ENCODE results near the gene ABHD1.
"Not testable (repeated sequence)": the region's sequence is repeated elsewhere in the genome, so short reads cannot be mapped to it uniquely, and the experiment has no call there.

Gene ABHD1

DNA sequence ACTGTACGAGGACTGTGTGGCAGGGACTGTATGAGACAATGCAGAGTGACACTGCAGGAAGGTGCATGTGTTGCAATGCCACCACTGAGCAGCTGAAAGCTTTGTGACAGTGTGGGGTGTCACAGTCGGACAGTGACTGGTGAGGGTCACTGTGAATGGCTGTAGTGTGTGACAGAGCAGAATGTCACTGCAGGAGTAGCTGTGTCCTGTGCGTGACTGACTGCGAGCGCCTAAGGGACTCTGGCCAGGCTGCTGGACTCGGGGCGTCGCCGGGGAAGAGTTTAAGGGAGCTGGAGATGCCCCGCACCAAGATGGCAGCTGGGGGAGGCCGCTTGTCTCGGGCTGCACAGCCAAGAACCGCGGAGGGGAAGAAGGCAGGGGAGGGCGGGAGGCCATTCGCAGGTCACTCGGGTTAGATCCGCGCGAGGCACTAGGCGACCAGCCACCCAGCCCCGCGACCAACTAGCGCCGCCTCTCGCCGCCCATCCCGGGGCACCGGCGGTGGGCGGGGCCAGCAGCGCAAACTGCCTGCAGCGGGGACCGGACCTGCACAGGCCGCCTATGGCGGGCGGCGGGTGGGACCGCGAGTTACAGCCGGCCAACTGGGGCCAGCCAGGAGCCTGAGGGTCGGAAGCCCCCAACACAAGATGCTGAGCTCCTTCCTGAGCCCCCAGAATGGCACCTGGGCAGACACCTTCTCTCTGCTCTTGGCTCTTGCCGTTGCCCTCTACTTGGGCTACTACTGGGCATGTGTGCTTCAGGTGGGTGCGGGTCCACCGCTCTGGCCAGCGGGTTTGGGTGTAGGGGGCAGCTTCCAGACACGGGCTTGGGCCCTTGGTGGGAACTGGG is at the start of gene ABHD1:
Gene ABHD1 (plus strand): TSS at position 514 of the 849 bp plus-strand sequence. CDS start 134 bp downstream, at position 648.
- DNase-seq = peak; percentile 11 to 55

- peak; percentile 17 to 90 for DNase-seq
Measured at GRCh38 chr2:27074738-27075565, 48.7 kb upstream of the ABHD1 start.

DNA sequence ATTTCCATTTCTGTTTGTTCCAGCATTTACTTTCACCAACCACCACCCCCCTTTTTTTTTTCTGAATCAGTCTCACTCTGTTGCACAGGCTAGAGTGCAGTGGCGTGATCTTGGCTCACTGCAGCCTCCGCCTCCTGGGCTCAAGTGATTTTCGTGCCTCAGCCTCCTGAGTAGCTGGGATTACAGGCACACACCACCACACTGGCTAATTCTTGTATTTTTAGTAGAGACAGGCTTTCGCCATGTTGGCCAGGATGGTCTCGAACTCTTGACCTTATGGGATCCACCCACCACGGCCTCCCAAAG is 48.1 kb upstream of the ABHD1 start:
- DNase-seq = not testable (repeated sequence)

DNA sequence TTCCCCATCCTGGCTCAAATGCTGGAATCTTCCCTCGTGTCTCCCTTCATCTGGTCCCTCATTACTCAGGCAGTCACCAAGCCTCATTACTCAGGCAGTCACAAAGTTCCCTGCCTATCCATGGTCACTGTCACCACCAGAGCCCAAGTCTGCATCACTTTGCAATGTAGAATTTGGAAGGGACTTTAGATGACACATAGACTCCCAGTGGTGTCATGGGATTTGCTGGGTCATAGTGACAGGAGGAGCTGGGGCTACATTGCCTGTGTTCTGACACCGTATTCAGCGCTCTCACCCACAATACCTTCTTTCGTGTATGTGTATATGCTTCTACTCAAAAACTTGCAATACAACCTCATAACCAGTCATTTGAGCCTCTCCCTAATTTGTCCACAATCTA is 47.3 kb upstream of the ABHD1 start:
- no peak for DNase-seq

DNA sequence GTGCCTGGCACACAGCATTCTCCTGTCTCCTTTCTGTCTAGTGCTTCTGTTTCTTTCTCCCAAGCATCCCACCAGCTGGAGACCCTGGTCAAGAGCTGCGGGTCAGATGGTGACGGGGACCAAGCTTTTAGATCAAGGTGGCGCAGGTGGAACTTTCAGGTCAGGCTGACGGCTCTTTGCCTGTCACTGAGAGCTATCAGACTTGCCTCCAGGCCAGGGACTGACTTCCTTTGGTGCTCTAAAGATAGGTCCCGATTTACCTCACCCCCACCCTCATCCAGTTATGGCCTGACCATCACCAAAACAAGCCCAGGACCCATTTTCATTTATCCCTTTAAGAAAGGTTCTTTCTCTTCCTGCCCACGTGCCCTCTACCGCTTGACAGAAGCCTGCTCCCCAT is 46.4 kb upstream of the ABHD1 start:
- no peak for DNase-seq

GRCh38 chr2:27078267-27079194 is 45.1 kb upstream of the ABHD1 start, which contains the start of gene EMILIN1:
Gene EMILIN1, plus strand, starts transcription at chr2:27078615. Its CDS starts 451 bp downstream, at chr2:27079066.
- no peak for DNase-seq

DNA sequence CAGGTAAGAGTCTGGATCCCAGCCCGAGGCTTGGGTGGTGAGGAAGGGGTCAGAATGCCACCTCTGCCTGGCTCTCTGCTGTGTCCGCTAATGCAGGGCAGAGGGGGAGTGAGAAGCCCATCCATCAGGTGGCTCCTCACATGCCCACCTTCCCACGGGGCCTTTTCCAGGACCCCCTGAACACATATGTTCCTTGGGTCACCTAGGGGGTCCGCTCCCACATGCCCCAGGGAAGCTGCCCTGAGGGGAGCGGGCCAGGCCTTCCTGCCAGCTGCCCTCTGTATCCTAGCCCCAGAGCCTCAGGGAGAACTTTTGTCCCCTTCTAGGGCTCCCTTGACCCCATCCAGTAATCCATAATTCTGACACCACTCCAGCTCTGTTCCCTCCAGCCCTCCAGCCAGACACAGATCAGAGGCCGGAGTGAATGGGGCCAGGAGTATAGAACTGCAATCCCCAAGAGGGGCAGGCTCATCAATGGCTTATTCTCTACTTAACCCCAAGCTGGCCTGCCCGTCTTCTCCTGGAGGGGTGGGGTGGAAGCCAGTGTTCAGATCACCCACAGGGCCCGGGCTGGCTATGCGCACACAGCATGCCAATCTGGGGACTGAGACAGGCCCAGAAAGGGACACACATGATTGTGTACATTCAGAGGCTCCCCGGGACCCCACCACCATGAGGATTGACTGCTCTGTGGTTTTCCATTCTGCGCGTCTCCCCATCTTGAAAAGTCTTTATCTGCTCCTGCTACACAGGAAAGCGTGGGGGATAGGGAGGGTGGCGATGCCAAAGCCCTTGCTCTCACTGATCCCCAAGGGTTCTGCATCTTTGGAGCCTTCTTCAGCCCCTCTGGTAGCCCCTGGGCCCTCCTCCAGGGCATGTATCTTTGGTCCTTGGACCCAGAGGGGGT is 44.1 kb upstream of the ABHD1 start:
- no peak for DNase-seq

DNA sequence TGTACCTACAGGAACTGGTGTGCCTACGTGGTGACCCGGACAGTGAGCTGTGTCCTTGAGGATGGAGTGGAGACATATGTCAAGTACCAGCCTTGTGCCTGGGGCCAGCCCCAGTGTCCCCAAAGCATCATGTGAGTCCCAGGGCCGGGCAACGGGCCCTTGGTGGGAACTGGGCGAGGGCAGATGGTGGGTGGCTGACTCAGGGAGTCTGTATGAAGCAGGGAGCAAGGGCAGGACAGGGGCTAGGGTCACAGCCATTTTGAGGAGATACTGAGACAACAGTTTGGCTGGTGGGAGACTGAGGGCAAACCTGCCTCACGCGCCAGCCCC is 43.5 kb upstream of the ABHD1 start:
- no peak for DNase-seq

DNA sequence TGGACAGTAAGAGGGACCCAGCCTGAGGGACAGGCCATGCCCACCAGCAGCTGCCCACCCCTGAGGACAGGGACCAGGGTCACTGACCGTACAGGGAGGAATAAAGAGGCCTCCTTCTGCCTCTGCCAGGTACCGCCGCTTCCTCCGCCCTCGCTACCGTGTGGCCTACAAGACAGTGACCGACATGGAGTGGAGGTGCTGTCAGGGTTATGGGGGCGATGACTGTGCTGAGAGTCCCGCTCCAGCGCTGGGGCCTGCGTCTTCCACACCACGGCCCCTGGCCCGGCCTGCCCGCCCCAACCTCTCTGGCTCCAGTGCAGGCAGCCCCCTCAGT is 43.0 kb upstream of the ABHD1 start:
- DNase-seq = no peak

DNA sequence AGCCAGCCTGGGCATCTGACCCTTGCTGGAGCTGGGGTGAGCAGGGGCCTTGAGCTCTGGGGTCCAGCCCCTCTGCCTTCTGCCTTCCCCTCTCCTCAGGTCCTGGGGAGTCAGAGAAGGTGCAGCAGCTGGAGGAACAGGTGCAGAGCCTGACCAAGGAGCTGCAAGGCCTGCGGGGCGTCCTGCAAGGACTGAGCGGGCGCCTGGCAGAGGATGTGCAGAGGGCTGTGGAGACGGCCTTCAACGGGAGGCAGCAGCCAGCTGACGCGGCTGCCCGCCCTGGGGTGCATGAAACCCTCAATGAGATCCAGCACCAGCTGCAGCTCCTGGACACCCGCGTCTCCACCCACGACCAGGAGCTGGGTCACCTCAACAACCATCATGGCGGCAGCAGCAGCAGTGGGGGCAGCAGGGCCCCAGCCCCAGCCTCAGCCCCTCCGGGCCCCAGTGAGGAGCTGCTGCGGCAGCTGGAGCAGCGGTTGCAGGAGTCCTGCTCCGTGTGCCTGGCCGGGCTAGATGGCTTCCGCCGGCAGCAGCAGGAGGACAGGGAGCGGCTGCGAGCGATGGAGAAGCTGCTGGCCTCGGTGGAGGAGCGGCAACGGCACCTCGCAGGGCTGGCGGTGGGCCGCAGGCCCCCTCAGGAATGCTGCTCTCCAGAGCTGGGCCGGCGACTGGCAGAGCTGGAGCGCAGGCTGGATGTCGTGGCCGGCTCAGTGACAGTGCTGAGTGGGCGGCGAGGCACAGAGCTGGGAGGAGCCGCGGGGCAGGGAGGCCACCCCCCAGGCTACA is 41.4 kb upstream of the ABHD1 start:
- no peak for DNase-seq

DNA sequence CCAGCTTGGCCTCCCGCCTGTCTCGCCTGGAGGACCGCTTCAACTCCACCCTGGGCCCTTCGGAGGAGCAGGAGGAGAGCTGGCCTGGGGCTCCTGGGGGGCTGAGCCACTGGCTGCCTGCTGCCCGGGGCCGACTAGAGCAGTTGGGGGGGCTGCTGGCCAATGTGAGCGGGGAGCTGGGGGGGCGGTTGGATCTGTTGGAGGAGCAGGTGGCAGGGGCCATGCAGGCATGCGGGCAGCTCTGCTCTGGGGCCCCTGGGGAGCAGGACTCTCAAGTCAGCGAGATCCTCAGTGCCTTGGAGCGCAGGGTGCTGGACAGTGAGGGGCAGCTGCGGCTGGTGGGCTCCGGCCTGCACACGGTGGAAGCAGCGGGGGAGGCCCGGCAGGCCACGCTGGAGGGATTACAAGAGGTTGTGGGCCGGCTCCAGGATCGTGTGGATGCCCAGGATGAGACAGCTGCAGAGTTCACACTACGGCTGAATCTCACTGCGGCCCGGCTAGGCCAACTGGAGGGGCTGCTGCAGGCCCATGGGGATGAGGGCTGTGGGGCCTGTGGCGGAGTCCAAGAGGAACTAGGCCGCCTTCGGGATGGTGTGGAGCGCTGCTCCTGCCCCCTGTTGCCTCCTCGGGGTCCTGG is 40.7 kb upstream of the ABHD1 start:
- DNase-seq = no peak

- DNase-seq = no peak
Measured at GRCh38 chr2:27083410-27084296, 40.0 kb upstream of the ABHD1 start.

- no peak for DNase-seq
Measured at GRCh38 chr2:27084297-27085061, 39.1 kb upstream of the ABHD1 start.

DNA sequence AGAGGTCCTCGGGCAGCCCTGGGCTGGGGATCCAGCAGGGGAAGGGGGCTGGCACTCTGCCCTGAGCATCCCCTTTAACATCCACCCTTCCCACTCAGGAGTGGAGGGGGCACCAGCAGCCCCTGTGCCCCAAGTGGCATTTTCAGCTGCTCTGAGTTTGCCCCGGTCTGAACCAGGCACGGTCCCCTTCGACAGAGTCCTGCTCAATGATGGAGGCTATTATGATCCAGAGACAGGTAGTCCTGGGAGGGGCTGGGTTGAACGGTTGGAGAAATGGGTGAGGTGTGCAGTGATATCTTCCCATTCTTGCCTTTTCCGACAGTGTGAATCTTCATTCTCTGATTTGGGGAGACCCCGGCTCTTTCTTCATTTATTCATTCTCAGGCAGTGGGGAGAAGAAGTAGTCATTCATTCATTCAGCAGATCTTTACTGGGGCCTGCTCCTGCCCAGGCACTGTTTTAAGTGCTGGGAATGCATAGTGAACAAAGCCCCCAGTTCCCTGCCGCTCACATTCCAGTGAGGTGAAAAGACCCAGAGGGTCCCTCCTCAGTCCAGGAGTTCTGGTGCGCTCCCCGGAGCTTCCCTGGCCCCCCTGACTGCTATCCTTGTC is 38.4 kb upstream of the ABHD1 start:
- no peak for DNase-seq

- peak in 1 of 2 donors; percentile 64 for DNase-seq
Measured at GRCh38 chr2:27085673-27086089, 37.9 kb upstream of the ABHD1 start.

DNA sequence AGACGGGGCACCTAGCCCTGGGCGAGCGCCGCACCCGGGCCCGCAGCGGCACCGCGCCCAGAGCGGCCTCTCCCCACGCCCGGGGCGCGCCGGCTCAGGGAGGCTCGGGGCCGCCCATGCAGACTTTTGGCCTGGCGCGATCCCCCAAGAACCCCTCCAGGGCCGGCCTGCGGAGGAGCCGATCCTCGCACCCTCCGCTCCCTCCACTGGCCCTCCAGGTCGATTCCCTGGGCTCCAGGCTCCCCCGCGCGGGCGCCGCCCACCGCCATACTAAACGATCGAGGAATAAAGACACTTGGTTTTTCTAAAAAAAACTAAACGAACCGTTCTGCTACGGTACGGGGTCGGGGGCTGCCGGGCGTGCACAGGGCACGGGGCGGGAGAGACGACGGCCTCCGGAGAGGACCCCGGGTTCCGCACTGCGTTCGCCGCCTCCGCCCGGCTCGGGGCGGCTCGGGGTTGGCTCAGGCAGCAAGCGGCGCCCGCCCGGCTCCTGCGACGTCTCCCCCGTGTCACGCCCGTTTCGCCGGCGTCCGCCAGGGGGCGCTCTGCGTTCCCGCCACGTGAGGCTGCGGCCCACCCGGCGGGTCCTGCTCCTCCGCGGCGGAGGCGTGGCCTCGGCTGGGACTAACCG is 37.4 kb upstream of the ABHD1 start:
- DNase-seq = peak; percentile 76 to 88

GRCh38 chr2:27086724-27087593 is 36.7 kb upstream of the ABHD1 start, which contains the start of gene KHK:
Gene KHK, plus strand, starts transcription at chr2:27086772. Its CDS starts 488 bp downstream, at chr2:27087260.
- DNase-seq = no peak
